Mesenteric fat pad (tissue), 1 donor: ENCODE data around the gene PLG. TPM values are rescaled to one million over a fixed set of nuclear protein-coding genes. Genes with fewer than 3 reads are reported as not detected.
"Not testable (repeated sequence)": the region's sequence is repeated elsewhere in the genome, so short reads cannot be mapped to it uniquely, and the experiment has no call there.

Experiments used
- DNase-seq: peaks from one replicate; pipeline ENCODE4 v3.0.0-alpha.2; 2020; ENCODE audit warnings: low spot score
- total RNA-seq: library from RNA; stranded (reverse); fragmentation: NEBNext Ultra II Directional; extraction: Animal tissue kit (Norgen Biotek cat#: 25700); gene quantifications from one replicate; pipeline ENCODE4 v1.2.1, GENCODE V29; 2021
- donor health status: DM: yes; HTN: yes; CAD: no.

The PLG gene
- total RNA-seq, 1 donor from 2014 or later = not detected

GRCh38 chr6:160774399-160774798 lies 72.4 kb downstream of the PLG start:
- no peak for DNase-seq

DNA sequence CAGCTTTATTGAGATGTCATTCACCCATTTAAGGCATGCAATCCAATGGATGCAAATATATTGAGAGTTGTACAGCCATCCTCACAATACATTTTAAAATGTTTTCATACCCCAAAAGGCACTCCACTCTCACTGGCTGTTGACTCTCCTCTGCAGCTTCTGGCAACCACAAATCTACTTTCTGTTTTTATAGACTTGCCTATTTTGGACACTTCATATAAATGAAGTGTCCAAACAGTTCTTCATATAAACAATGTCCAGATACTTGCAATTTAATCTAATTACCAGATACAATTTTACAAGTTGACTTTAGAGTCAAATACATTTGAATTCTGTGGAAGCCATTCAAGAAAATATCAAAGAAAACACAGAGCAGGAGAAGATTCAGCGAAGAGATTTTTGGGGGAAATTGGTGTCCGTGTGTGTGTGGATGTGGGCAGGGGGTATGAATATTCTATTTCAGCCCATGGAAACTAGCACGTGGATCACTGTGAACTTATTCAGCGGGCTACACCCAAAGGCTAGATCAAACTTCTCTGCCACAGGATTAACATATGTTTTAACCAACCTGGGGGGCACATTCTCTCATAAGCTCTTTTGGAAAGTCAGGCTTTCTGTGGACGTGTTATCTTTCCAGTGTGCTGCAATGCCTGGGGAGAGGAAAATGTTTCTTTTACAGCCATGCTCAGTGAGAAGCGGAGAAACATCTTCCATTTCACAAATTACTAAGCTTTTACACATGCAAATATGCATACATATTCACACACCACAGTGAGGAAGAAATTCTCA lies 73.9 kb downstream of the PLG start:
- DNase-seq = no peak

DNA sequence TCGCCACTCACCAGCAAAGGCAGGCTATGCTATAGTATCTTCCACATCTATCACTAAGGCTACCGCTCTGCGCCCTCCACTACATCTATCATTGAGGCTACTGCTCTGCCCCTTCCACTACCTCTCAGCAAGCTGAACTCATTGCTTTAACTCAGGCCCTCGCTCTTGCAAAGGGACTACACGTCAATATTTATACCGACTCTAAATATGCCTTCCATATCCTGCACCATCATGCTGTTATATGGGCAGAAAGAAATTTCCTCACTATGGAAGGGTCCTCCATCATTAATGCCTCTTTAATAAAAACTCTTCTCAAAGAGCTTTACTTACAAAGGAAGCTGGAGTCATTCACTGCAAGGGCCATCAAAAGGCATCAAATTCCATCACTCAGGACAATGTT lies 77.1 kb downstream of the PLG start:
- DNase-seq = not testable (repeated sequence)

- not testable (repeated sequence) for DNase-seq
These were observed 78.6 kb downstream of the PLG start for GRCh38 chr6:160780656-160781055.

GRCh38 chr6:160781298-160781697 lies 79.3 kb downstream of the PLG start:
- DNase-seq = no peak

DNA sequence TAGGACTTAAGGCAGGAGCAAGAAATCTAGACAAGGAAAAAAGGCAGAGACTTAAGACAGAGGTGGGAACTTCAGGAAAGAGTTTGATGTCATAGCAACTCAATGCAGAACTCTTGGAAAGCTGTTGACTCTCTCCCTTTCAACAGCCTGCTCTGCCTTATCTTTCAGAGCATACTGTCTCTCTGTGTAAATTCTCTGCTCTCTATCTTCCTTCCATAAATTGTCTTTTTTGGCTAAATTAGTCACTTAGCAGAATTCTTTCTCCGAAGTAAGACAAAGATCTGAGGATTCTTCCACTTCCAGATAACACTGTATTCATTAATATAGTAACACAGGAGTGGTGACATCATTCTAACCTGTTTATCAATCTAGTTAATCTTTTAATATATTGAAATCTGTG lies 80.2 kb downstream of the PLG start:
- no peak for DNase-seq

DNA sequence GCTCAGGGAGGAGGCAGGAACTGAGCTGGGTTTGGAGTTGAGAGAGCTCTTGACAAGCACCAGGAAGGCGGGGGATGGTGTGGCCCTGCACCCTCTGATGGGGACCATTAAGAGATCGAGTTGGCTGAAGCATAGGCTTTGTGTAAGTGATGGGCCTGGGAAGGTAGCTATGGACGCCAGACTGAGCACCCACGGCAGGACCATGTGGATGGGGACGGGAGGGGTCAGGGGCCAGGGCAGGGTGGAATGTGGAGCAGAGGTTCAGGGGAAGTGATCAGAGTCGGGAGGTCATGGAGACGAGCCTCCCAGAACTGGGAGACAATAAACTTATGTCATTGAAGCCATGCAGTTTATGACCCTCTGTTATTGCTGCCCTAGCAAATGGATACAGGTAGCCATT lies 81.7 kb downstream of the PLG start:
- no peak for DNase-seq

- DNase-seq = not testable (repeated sequence)
These were observed 86.1 kb downstream of the PLG start for GRCh38 chr6:160788126-160788525.

GRCh38 chr6:160788806-160789205 lies 86.8 kb downstream of the PLG start:
- DNase-seq = no peak

DNA sequence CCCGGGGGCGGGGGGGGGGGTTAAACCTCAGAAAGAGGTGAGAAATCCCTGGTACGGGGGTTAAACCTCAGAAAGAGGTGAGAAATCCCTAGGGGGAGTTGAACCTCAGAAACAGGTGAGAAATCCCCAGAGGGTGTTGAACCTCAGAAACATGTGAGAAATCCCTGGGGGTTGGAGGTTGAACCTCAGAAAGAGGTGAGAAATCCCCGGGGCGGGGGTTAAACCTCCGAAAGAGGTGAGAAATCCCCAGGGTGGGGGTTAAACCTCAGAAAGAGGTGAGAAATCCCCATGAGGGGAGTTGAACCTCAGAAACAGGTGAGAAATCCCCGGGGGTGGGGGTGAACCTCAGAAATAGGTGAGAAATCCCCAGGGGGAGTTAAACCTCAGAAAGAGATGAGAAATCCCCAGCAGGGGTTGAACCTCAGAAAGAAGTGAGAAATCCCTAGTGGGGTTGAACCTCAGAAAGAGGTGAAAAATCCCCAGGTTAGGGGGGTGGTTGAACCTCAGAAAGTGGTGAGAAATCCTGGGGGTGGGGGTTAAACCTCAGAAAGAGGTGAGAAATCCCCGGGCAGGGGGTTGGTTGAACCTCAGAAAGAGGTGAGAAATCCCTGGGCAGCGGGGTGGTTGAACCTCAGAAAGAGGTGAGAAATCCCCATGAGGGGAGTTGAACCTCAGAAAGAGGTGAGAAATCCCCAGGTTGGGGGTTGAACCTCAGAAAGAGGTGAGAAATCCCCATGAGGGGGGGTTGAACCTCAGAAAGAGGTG lies 87.4 kb downstream of the PLG start:
- no peak for DNase-seq

DNA sequence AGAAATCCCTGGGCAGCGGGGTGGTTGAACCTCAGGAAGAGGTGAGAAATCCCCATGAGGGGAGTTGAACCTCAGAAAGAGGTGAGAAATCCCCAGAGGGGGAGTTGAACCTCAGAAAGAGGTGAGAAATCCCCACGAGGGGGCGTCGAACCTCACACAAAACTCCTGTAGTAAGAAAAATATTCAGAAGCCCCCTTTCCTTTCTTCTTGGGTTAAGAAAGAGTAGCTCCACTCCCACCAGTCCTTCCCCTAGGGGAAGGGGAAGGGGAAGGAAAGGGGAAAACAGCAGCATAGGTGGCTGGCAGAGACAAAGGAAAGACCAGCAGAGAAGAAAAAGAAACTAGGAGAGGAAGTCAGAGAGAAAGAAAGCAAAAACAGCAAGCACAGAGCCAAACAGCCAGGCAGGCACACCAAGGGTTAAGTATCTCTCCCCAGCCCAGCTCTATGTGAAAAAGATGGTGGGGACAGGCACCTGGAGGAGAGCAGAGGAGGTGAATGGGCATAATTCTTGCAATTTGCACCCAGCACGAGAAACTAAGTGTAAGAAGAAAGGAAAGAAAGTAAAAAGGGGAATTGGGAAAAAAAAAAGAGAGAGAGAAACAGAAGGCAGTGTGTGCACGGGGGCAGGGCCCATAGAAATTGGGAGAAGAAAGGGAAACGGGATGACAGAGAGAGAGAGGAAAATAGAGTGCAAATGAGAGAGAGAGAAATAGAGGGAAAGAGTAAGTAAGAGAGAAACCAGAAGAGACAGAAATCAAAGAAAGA lies 88.2 kb downstream of the PLG start:
- DNase-seq = no peak

- no peak for DNase-seq
These were observed 89.4 kb downstream of the PLG start for GRCh38 chr6:160791459-160791858.

GRCh38 chr6:160791981-160792418 lies 90.0 kb downstream of the PLG start:
- no peak for DNase-seq

DNA sequence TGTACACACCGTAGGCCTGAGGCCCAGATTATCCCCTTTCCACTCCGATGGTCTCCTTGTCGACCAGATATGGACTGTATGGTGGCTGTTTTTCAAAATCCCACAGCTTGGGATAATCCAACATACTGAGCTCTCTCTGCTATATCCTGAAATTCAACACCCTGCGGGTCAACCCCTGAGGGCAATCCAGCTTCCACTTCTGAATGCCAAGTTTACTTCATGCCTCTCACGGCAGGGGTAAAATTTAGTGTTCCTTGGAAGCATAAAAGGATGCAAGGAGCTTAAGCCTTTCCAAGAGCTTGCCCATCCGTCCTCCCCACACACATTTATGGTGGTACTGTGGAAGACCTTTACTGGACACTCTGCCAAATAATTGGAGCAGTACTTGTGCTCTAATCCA lies 90.7 kb downstream of the PLG start:
- DNase-seq = no peak

DNA sequence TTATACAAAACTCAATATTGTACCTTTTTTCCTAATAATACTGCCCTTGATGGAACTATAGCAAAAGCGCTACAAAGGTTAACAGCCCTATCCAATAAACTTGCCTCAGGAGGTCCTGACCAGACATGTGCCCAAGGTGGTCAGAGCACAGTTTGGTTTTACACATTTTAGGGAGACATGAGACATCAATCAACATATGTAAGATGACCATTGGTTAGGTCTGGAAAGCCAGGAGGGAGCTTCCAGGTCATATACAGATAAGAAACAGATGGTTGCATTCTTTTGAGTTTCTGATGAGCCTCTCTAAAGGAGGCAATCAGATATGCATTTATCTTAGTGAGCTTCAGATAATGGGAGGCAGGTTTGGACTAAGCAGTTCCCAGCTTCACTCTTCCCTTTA lies 91.6 kb downstream of the PLG start:
- DNase-seq = no peak

- DNase-seq = no peak
These were observed 93.7 kb downstream of the PLG start for GRCh38 chr6:160795721-160796120.

DNA sequence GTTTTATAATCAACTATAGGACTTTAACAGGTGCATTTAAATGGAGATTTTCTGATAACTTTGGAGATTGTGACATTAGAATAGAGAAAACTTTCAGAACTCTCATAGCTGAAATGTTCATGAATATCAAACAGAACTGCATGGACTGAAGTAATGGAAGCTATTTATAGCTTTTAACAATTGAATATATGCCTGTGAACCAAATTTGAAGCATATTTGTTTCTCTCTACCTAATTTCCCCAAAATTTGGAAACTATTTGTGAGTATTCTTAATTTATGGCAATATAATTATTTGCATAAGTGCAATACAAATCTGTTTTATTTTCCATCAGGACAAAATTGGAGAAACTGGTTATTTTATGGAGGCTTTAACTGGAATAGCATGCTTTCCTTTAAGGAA lies 96.6 kb downstream of the PLG start:
- no peak for DNase-seq

- DNase-seq = no peak
These were observed 97.9 kb downstream of the PLG start for GRCh38 chr6:160799801-160800506.

DNA sequence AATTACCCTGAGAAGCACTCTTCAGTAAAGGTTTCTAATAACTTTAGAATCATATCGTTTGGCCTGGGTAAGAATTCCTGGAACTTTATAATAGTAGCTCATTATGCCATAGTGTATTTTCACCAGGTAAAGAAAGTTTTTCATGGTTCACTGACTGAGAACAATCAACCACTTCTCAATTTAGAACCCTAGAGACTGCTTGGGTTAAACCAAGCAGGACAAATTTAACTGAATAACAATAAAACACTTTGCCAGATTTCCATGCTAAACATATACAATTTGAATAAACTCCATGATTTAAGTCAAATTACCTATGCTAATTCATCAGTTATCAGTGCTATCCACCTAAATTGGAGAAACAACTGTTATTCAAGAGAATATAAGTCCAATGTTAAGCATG lies 99.4 kb downstream of the PLG start:
- DNase-seq = no peak

GRCh38 chr6:160802049-160802448 lies 100.0 kb downstream of the PLG start:
- not testable (repeated sequence) for DNase-seq
